Measurements from ENCODE around the gene TLCD2.
"Not testable (repeated sequence)": the region's sequence is repeated elsewhere in the genome, so short reads cannot be mapped to it uniquely, and the experiment has no call there.

TLCD2 gene

GRCh38 chr17:1715803-1716075, 5.6 kb upstream of the TLCD2 start:
- no peak for DNase-seq

GRCh38 chr17:1714980-1715802, 5.0 kb upstream of the TLCD2 start:
- peak; percentile 41 for DNase-seq

- DNase-seq: peak; percentile 35
Observed at GRCh38 chr17:1714427-1714979, 4.3 kb upstream of the TLCD2 start.

GRCh38 chr17:1713878-1714426, 3.8 kb upstream of the TLCD2 start:
- peak; percentile 67 for DNase-seq

- DNase-seq: no peak
Observed at GRCh38 chr17:1713160-1713877, 3.1 kb upstream of the TLCD2 start.

- DNase-seq: no peak
Observed at GRCh38 chr17:1712271-1712670, 2.1 kb upstream of the TLCD2 start.

- DNase-seq: no peak
Observed at GRCh38 chr17:1711804-1712203, 1.6 kb upstream of the TLCD2 start.

- no peak for DNase-seq
Observed at GRCh38 chr17:1710807-1711553, 803 bp upstream of the TLCD2 start.

GRCh38 chr17:1709403-1709951, 700 bp downstream of the TLCD2 start:
- DNase-seq: no peak

GRCh38 chr17:1708791-1709346, 1.3 kb downstream of the TLCD2 start:
- DNase-seq: not testable (repeated sequence)

GRCh38 chr17:1707107-1707506, 3.1 kb downstream of the TLCD2 start:
- no peak for DNase-seq

- DNase-seq: no peak
Observed at GRCh38 chr17:1705004-1705403, 5.2 kb downstream of the TLCD2 start.

- DNase-seq: no peak
Observed at GRCh38 chr17:1703063-1703462, 7.1 kb downstream of the TLCD2 start.

- not testable (repeated sequence) for DNase-seq
Observed at GRCh38 chr17:1699891-1700290, 10.3 kb downstream of the TLCD2 start.

GRCh38 chr17:1697681-1698080, 12.5 kb downstream of the TLCD2 start:
- no peak for DNase-seq

- DNase-seq: no peak
Observed at GRCh38 chr17:1695365-1695764, 14.8 kb downstream of the TLCD2 start.

GRCh38 chr17:1693339-1693738, 16.8 kb downstream of the TLCD2 start:
- DNase-seq: no peak

GRCh38 chr17:1690544-1691221, 19.5 kb downstream of the TLCD2 start:
- DNase-seq: no peak

- not testable (repeated sequence) for DNase-seq
Observed at GRCh38 chr17:1688405-1688804, 21.8 kb downstream of the TLCD2 start.

GRCh38 chr17:1686086-1686485, 24.1 kb downstream of the TLCD2 start:
- no peak for DNase-seq

GRCh38 chr17:1684378-1685189, 25.6 kb downstream of the TLCD2 start, which contains the start of gene PRPF8:
TSS of gene PRPF8 (minus strand) at chr17:1684867. CDS start at chr17:1684571, 296 bp downstream.
- peak; percentile 97 for DNase-seq

Data from SHP77 treated with DMSO at 0.1 percent for 48 hours (cell line).